GM23338 (cell line): ENCODE results near the gene TNFRSF11A. TPM values are rescaled to one million over a fixed set of nuclear protein-coding genes. Genes with fewer than 3 reads are reported as not detected.

ENCODE experiments used
- CREB1 ChIP-seq: fragments of 250-450 bp; sonication (Bioruptor Pico); IDR thresholded peaks from 2 replicates; pipeline ENCODE4 v1.5.0; 2020; ENCODE audit warnings: low read depth, mild to moderate bottlenecking, moderate library complexity
- CTCF ChIP-seq, 2 experiments: fragments of 200-600 bp in 1 of 2; sonication (generic) in 1 of 2; conservative IDR thresholded peaks; 2 replicates each; pipeline versions ENCODE4 v1.5.1 to v1.6.1; 2016 to 2017; ENCODE audit warnings: antibody characterized with exemption in 2 of 2, low read depth in 2 of 2, mild to moderate bottlenecking in 2 of 2, moderate library complexity in 1 of 2
- JUNB ChIP-seq: IDR thresholded peaks from one replicate; pipeline ENCODE4 v1.6.1; 2016; ENCODE audit warnings: antibody characterized with exemption; ENCODE audit not compliant: unreplicated experiment
- NANOG ChIP-seq: IDR thresholded peaks from 2 replicates; pipeline ENCODE4 v1.6.1; 2016; ENCODE audit warnings: antibody characterized with exemption, borderline replicate concordance
- ZNF114 ChIP-seq: fragments of 250-450 bp; sonication (Bioruptor Pico); IDR thresholded peaks from 2 replicates; pipeline ENCODE4 v1.5.0; 2020; ENCODE audit warnings: mild to moderate bottlenecking, moderate library complexity
- ZNF331 ChIP-seq: fragments of 250-450 bp; sonication (Bioruptor Pico); IDR thresholded peaks from 2 replicates; pipeline ENCODE4 v1.5.0; 2020; ENCODE audit warnings: low read depth, mild to moderate bottlenecking, moderate library complexity
- polyA plus RNA-seq: library from polyadenylated mRNA; unstranded; fragments of >200 nt; fragmentation: Nextera tagmentation; extraction: Ambion mirVana; gene quantifications from 2 replicates; pipeline ENCODE4 v1.2.1, GENCODE V29; 2016
- total RNA-seq: library from RNA; depleted of rRNA; stranded (reverse); fragments of >200 nt; shearing (Covaris generic); gene quantifications from 2 replicates; pipeline ENCODE4 v1.2.3, GENCODE V29; 2014
- TF ChIP-seq, protein P1 (sequence below): fragments of 250-450 bp; sonication (Bioruptor Pico); IDR thresholded peaks from 2 replicates; pipeline ENCODE4 v1.5.0; 2020; ENCODE audit warnings: mild to moderate bottlenecking, moderate library complexity
- TF ChIP-seq, protein P2 (sequence below): IDR thresholded peaks from 2 replicates; pipeline ENCODE4 v1.6.1; 2016; ENCODE audit warnings: antibody characterized with exemption

TNFRSF11A gene
- total and polyA plus RNA-seq, 2 experiments from 2014 or later: 3.8 to 7.3 TPM

- TF ChIP-seq, protein P1, sequence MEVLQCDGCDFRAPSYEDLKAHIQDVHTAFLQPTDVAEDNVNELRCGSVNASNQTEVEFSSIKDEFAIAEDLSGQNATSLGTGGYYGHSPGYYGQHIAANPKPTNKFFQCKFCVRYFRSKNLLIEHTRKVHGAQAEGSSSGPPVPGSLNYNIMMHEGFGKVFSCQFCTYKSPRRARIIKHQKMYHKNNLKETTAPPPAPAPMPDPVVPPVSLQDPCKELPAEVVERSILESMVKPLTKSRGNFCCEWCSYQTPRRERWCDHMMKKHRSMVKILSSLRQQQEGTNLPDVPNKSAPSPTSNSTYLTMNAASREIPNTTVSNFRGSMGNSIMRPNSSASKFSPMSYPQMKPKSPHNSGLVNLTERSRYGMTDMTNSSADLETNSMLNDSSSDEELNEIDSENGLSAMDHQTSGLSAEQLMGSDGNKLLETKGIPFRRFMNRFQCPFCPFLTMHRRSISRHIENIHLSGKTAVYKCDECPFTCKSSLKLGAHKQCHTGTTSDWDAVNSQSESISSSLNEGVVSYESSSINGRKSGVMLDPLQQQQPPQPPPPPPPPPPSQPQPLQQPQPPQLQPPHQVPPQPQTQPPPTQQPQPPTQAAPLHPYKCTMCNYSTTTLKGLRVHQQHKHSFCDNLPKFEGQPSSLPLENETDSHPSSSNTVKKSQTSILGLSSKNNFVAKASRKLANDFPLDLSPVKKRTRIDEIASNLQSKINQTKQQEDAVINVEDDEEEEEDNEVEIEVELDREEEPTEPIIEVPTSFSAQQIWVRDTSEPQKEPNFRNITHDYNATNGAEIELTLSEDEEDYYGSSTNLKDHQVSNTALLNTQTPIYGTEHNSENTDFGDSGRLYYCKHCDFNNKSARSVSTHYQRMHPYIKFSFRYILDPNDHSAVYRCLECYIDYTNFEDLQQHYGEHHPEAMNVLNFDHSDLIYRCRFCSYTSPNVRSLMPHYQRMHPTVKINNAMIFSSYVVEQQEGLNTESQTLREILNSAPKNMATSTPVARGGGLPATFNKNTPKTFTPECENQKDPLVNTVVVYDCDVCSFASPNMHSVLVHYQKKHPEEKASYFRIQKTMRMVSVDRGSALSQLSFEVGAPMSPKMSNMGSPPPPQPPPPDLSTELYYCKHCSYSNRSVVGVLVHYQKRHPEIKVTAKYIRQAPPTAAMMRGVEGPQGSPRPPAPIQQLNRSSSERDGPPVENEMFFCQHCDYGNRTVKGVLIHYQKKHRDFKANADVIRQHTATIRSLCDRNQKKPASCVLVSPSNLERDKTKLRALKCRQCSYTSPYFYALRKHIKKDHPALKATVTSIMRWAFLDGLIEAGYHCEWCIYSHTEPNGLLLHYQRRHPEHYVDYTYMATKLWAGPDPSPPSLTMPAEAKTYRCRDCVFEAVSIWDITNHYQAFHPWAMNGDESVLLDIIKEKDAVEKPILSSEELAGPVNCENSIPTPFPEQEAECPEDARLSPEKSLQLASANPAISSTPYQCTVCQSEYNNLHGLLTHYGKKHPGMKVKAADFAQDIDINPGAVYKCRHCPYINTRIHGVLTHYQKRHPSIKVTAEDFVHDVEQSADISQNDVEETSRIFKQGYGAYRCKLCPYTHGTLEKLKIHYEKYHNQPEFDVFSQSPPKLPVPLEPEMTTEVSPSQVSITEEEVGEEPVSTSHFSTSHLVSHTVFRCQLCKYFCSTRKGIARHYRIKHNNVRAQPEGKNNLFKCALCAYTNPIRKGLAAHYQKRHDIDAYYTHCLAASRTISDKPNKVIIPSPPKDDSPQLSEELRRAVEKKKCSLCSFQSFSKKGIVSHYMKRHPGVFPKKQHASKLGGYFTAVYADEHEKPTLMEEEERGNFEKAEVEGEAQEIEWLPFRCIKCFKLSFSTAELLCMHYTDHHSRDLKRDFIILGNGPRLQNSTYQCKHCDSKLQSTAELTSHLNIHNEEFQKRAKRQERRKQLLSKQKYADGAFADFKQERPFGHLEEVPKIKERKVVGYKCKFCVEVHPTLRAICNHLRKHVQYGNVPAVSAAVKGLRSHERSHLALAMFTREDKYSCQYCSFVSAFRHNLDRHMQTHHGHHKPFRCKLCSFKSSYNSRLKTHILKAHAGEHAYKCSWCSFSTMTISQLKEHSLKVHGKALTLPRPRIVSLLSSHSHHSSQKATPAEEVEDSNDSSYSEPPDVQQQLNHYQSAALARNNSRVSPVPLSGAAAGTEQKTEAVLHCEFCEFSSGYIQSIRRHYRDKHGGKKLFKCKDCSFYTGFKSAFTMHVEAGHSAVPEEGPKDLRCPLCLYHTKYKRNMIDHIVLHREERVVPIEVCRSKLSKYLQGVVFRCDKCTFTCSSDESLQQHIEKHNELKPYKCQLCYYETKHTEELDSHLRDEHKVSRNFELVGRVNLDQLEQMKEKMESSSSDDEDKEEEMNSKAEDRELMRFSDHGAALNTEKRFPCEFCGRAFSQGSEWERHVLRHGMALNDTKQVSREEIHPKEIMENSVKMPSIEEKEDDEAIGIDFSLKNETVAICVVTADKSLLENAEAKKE (CRISPR knock-in tag): no peak
- TF ChIP-seq, protein P2, sequence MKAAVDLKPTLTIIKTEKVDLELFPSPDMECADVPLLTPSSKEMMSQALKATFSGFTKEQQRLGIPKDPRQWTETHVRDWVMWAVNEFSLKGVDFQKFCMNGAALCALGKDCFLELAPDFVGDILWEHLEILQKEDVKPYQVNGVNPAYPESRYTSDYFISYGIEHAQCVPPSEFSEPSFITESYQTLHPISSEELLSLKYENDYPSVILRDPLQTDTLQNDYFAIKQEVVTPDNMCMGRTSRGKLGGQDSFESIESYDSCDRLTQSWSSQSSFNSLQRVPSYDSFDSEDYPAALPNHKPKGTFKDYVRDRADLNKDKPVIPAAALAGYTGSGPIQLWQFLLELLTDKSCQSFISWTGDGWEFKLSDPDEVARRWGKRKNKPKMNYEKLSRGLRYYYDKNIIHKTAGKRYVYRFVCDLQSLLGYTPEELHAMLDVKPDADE: no peak
- no peak for TF ChIP-seq CREB1
- no peak for TF ChIP-seq CTCF (conservative IDR thresholded peaks at IDR 0.05; ENCODE audit: low read depth in 2 of 2)
- TF ChIP-seq JUNB: no peak
- no peak for TF ChIP-seq NANOG
- TF ChIP-seq ZNF331 (CRISPR knock-in tag): no peak
- TF ChIP-seq ZNF114 (CRISPR knock-in tag): no peak
These were observed 2.9 kb downstream of the TNFRSF11A start (continued) for GRCh38 chr18:62327977-62328376.
